Mucosa of gallbladder (tissue), 1 donor: ENCODE data around the gene CFAP119. TPM values are rescaled to one million over a fixed set of nuclear protein-coding genes. Genes with fewer than 3 reads are reported as not detected.

ENCODE experiments used
- DNase-seq: peaks from one replicate; pipeline ENCODE4 v3.0.0-alpha.2; 2020; ENCODE audit warnings: low spot score
- total RNA-seq: library from RNA; stranded (reverse); gene quantifications from one replicate; pipeline ENCODE4 v1.2.1, GENCODE V29; 2021
- donor health status: DM: no; HTN: no; CAD: no.

CFAP119 gene
- total RNA-seq, 1 donor from 2014 or later, result 13.2 TPM

DNA sequence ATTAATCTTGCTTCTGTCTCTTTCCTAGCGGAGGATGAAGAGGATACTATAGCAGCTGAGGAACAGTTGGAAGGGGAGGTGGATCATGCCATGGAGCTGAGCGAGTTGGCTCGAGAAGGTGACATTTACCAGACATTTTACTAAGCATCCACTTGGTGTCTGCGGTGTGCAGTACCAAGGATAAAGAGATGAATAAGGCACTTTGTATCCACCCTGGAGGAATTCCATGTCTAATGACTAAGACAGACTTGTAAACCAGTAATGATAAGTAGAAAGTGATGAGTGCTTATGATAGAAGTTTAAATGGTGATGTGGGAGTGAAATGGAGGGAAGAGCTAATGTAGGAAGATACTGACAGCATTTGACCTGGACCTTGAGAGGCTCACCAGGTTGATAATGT lies 50.9 kb downstream of the CFAP119 start:
- DNase-seq, result no peak

Other genes starting within 250 kb of the CFAP119 start
- gene ZNF768, start 235.5 kb downstream of the CFAP119 start, total RNA-seq, result 61.1 TPM
- gene ZNF747, start 227.2 kb downstream of the CFAP119 start, total RNA-seq, result 11.9 TPM
- 12.1 TPM for gene ZNF764, start 203.7 kb downstream of the CFAP119 start, total RNA-seq
- gene ZNF688, start 190.3 kb downstream of the CFAP119 start, total RNA-seq, result 23.5 TPM
- 24.0 TPM for gene ZNF785, start 176.4 kb downstream of the CFAP119 start, total RNA-seq
- gene ZNF689, start 151.7 kb downstream of the CFAP119 start, total RNA-seq, result 13.6 TPM
- 68.9 TPM for gene PRR14, start 111.1 kb downstream of the CFAP119 start, total RNA-seq
- gene FBRS, start 103.6 kb downstream of the CFAP119 start, total RNA-seq, result 84.9 TPM
- 89.5 TPM for gene SRCAP, start 62.9 kb downstream of the CFAP119 start, total RNA-seq
- gene PHKG2, start 13.6 kb downstream of the CFAP119 start, total RNA-seq, result 39.2 TPM
- gene RNF40, start 260 bp upstream of the CFAP119 start, total RNA-seq, result 129 TPM
- gene ZNF629, start 25.1 kb upstream of the CFAP119 start, total RNA-seq, result 18.9 TPM
- gene BCL7C, start 132.0 kb upstream of the CFAP119 start, total RNA-seq, result 37.8 TPM
- gene CTF1, start 134.6 kb upstream of the CFAP119 start, total RNA-seq, result 11.0 TPM
- gene FBXL19, start 161.5 kb upstream of the CFAP119 start, total RNA-seq, result 27.7 TPM
- gene ORAI3, start 187.0 kb upstream of the CFAP119 start, total RNA-seq, result 34.4 TPM
- gene SETD1A, start 195.7 kb upstream of the CFAP119 start, total RNA-seq, result 17.6 TPM
- gene HSD3B7, start 223.1 kb upstream of the CFAP119 start, total RNA-seq, result 30.6 TPM
- gene STX1B, start 248.6 kb upstream of the CFAP119 start, total RNA-seq, result 0.58 TPM